LNCAP (cell line): ENCODE measurements around the gene AP2A2.

Experiments used
- TF ChIP-seq, protein P1 (sequence below): fragments of 450-650 bp; IDR thresholded peaks from 2 replicates; pipeline ENCODE4 v1.5.1; 2017; ENCODE audit warnings: mild to moderate bottlenecking

The AP2A2 gene

DNA sequence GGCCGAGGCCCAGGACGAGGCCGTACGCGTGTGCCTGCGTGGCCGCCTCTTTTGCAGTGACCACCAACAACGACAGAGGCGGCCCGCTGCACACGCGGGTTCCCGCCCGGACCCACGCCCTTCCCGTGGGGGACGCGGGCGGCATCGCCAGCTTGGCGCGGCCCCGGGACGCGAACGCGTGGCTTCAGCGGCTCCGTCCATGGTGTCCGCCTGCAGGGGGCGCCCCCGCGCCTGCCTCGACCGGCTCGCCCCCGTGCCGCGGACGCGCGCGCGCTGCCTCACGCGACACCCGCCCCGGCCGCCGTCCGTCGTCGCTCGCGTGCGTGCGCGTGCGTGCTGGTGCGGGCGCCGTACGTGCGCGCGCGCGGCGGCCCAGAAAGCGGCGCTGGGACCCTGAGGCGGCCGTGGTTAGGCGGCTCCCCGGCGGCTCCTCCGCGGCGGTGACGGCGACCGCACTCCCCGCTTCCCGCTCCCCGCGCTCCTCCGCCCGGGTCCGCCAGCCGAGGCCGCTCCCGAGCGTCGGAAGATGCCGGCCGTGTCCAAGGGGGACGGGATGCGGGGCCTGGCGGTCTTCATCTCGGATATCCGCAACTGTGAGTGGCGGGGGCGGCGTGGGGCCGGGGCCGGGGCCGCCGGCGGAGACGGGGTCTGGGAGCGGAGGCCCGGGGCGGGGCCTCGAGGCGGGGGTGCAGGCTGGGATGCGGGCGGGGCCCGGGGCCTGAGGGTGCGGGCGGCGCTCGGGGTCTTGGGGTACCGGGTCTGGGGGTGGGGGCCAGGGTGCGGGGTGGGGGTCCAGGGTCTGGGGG lies at the start of gene AP2A2:
AP2A2 (plus strand) TSS at position 375 of the 806 bp plus-strand sequence; CDS start at position 527, 152 bp downstream.
- TF ChIP-seq, protein P1, sequence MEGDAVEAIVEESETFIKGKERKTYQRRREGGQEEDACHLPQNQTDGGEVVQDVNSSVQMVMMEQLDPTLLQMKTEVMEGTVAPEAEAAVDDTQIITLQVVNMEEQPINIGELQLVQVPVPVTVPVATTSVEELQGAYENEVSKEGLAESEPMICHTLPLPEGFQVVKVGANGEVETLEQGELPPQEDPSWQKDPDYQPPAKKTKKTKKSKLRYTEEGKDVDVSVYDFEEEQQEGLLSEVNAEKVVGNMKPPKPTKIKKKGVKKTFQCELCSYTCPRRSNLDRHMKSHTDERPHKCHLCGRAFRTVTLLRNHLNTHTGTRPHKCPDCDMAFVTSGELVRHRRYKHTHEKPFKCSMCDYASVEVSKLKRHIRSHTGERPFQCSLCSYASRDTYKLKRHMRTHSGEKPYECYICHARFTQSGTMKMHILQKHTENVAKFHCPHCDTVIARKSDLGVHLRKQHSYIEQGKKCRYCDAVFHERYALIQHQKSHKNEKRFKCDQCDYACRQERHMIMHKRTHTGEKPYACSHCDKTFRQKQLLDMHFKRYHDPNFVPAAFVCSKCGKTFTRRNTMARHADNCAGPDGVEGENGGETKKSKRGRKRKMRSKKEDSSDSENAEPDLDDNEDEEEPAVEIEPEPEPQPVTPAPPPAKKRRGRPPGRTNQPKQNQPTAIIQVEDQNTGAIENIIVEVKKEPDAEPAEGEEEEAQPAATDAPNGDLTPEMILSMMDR = peak; percentile 89

DNA sequence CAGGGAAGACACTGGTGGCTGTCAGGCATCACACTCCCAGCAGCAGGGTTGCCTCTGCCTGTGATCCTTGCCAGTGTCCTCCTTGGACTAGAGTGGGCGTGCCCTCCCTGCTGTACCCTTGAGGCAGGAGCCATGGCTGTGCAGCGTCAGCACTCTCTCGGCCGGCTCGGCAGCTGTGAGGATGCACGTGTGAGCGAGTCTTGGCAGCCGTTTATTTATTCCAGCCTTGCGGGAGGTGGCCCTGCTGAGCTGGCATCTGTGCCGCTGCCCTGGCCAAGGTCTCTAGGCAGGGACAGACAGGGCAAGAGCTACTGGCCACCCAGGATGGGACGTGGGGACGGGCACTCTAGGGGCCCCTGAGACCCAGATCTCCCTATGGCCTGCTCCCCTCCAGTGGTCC lies 49.1 kb upstream of the AP2A2 start:
- TF ChIP-seq, protein P1 = no peak

GRCh38 chr11:877565-877964 lies 48.1 kb upstream of the AP2A2 start:
- TF ChIP-seq, protein P1 = no peak

GRCh38 chr11:880447-880846 lies 45.2 kb upstream of the AP2A2 start:
- TF ChIP-seq, protein P1 = no peak

DNA sequence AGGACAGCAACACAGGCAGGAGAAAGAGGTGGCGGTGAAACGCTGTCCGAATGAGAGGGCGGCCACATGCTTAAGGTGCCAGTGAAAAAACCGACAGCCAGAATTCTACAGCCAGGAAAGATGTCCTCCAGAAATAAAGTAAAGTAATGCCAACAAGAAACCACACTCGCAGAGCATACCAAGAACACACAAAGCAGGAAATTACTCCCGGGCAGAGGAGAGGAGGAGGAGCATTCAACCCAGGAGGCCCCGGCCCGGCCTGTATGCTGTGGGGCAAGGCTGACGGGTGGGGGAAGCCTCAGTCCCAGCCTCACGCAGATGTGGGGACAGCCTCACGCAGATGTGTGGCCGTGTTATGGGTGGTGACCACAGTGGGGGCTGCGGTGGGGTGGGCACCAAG lies 43.1 kb upstream of the AP2A2 start:
- TF ChIP-seq, protein P1 = no peak

DNA sequence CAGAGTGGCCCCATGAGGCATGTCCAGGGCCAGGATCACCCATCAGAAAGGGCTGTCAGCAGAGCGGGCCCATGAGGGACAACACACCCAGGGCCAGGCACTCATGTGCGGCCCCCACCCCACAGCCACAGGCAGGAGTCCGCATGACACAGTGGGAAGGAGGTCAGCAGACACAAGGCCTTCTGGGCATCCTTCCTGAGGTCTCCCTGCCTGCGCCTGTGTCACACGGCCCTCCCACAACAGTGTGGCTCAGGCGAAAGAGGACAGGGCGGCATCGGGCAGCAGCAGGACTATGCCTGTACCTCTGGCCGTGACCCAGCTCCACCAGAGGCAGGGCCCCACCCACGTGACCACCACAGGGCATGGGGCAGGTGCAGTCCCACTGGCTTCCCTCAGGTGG lies 42.1 kb upstream of the AP2A2 start:
- TF ChIP-seq, protein P1 = no peak

DNA sequence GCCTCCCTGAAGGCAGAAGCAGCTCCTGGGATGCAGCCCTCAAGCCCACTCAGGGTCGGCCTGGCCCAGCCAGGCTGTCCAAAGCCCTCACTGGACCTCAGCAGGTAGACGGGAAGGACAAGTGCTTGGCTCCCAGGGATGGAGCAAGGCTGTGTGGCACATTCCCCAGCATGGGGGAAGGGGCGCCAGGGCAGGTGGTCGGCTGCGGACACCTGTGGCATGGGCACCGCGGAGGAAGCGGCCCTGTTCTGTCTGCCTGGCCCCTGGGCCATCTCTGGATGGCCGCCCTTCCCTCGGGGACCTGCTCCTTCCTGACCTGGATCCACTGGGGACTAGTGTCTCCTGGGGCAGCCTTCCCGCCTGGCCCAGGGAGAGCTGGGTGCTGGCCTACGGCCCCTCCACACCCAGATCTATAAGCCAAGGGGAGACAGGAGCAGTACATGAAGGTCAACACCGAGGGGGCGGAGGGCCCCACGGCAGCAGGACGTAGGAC lies 41.0 kb upstream of the AP2A2 start:
- TF ChIP-seq, protein P1 = no peak
